Muscle of leg (tissue), 11 donors: ENCODE data around the gene TMEM144. TPM values are rescaled to one million over a fixed set of nuclear protein-coding genes. Genes with fewer than 3 reads are reported as not detected.
"Not testable (repeated sequence)": the region's sequence is repeated elsewhere in the genome, so short reads cannot be mapped to it uniquely, and the experiment has no call there.

ENCODE experiments used
- DNase-seq: peaks from one replicate; pipeline ENCODE4 v3.0.0; 2013
- H3K27ac ChIP-seq: one replicate; pipeline ENCODE4 v1.5.1; 2013; ENCODE audit warnings: mild to moderate bottlenecking, low read length, control low read depth
- H3K27me3 ChIP-seq: one replicate; pipeline ENCODE4 v1.6.1; 2013; ENCODE audit warnings: low read length; ENCODE audit not compliant: control insufficient read depth, insufficient read depth
- H3K36me3 ChIP-seq: one replicate; pipeline ENCODE4 v1.6.1; 2013; ENCODE audit warnings: low read length; ENCODE audit not compliant: control insufficient read depth, insufficient read depth
- H3K4me1 ChIP-seq: one replicate; pipeline ENCODE4 v1.6.1; 2013; ENCODE audit warnings: low read length; ENCODE audit not compliant: control insufficient read depth, insufficient read depth
- H3K4me3 ChIP-seq: one replicate; pipeline ENCODE4 v1.5.1; 2013; ENCODE audit warnings: low read length, control low read depth
- H3K9me3 ChIP-seq: replicated peaks from 2 replicates; pipeline ENCODE4 v1.6.1; 2013; ENCODE audit warnings: low read depth, low read length; ENCODE audit not compliant: control insufficient read depth
- WGBS: methylation state at CpG from one replicate; pipeline ENCODE4 v1.1.5; 2013; ENCODE audit warnings: missing lambda C conversion rate; ENCODE audit not compliant: insufficient coverage; 5-methylcytosine and 5-hydroxymethylcytosine counted together
- polyA plus RNA-seq, 8 donors: library from polyadenylated mRNA; unstranded; fragments of 120-200 nt; gene quantifications; one replicate each; pipeline versions ENCODE4 v1.2.1 to v1.2.3, GENCODE V29; 2013; ENCODE audit warnings: inconsistent platforms in 1 of 8, low replicate concordance in 1 of 8; ENCODE audit not compliant: insufficient read length in 8 of 8, insufficient read depth in 1 of 8
- total RNA-seq: library from RNA; stranded (reverse); fragments of 120-200 nt; gene quantifications from one replicate; pipeline ENCODE4 v1.2.4, GENCODE V29; 2013

Gene TMEM144
- total and polyA plus RNA-seq, 9 donors = 1.2 to 6.1 (median 2.3) TPM

DNA sequence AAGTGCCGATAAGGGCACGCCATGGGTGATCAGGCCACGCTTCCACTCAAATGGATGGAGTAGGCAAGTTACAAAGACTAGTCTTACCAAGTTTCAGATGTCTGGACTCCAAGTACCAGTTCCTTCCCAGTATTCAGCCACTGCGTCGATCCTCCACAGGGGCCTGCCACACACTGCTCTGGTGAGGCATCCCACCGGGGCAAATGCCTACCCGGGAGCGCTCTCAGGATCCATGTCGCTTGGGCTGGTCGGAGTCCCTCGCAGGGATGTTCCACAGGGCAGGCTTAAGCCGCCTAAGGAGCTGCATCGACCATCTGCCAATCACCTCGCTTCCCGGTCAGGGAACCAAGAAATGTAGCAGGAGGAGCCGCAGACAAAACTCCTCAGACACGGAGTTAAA lies 18.1 kb downstream of the TMEM144 start:
- not testable (repeated sequence) for H3K27ac ChIP-seq, H3K4me1 ChIP-seq, H3K27me3 ChIP-seq, H3K9me3 ChIP-seq, DNase-seq, H3K36me3 ChIP-seq, H3K4me3 ChIP-seq
- WGBS = 94% methylated on average over 15 of the region's 17 CpGs

GRCh38 chr4:158229768-158230167 lies 19.5 kb downstream of the TMEM144 start:
- Histone ChIP-seq H3K4me3 (no peak overlapping the region), H3K27me3 (no peaks in the 10 kb centered on the region), H3K4me1 (no peaks in the 10 kb centered on the region), H3K27ac (no peak overlapping the region), H3K9me3 (no peaks in the 10 kb centered on the region), H3K36me3 (no peaks in the 10 kb centered on the region)
- 79% methylated on average over 4 of the region's 5 CpGs for WGBS
- no peak for DNase-seq

DNA sequence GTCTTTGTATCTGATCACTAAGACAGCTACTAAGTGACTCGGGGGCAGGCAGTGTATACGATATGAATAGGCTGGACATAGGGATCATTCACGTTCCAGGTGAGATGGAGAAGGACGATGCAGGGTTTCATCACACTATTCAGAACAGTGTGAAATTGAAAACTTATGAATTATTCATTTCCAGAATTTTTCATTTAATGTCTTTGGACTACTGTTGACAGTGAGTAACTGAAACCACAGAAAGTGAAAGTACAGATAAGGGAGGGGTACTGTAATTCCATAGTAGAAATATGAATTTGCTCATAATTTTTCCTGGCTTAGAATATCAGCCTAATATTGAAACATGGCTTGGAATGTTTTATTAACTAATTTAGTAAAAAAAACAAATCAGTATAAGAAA lies 24.4 kb downstream of the TMEM144 start:
- Histone ChIP-seq H3K4me1 (no peaks in the 10 kb centered on the region), H3K27ac (no peak overlapping the region), H3K27me3 (no peaks in the 10 kb centered on the region), H3K9me3 (no peaks in the 10 kb centered on the region), H3K4me3 (no peak overlapping the region), H3K36me3 (no peaks in the 10 kb centered on the region)
- no CpG with 5 or more reads among the region's 4 CpGs for WGBS
- no peak for DNase-seq

GRCh38 chr4:158236304-158237030 lies 26.2 kb downstream of the TMEM144 start:
- H3K9me3 ChIP-seq = no peaks in the 10 kb centered on the region
- no CpG with 5 or more reads among the region's 9 CpGs for WGBS
- H3K36me3 ChIP-seq = no peaks in the 10 kb centered on the region
- no peak overlapping the region for H3K4me3 ChIP-seq
- H3K4me1 ChIP-seq = no peaks in the 10 kb centered on the region
- H3K27ac ChIP-seq = no peak overlapping the region
- DNase-seq = no peak
- no peaks in the 10 kb centered on the region for H3K27me3 ChIP-seq

- H3K9me3 ChIP-seq = no peaks in the 10 kb centered on the region
- H3K4me3 ChIP-seq = no peak overlapping the region
- no peaks in the 10 kb centered on the region for H3K36me3 ChIP-seq
- no CpG with 5 or more reads among the region's 1 CpG for WGBS
- H3K27me3 ChIP-seq = no peaks in the 10 kb centered on the region
- H3K27ac ChIP-seq = no peak overlapping the region
- no peak for DNase-seq
- no peaks in the 10 kb centered on the region for H3K4me1 ChIP-seq
Measured at GRCh38 chr4:158238575-158238974, 28.3 kb downstream of the TMEM144 start.

GRCh38 chr4:158239196-158239595 lies 28.9 kb downstream of the TMEM144 start:
- Histone ChIP-seq H3K27me3 (no peaks in the 10 kb centered on the region), H3K4me1 (no peaks in the 10 kb centered on the region), H3K4me3 (no peak overlapping the region), H3K27ac (no peak overlapping the region), H3K9me3 (no peaks in the 10 kb centered on the region), H3K36me3 (no peaks in the 10 kb centered on the region)
- 85% methylated on average over 2 of the region's 2 CpGs for WGBS
- no peak for DNase-seq

- H3K36me3 ChIP-seq = no peaks in the 10 kb centered on the region
- H3K4me3 ChIP-seq = no peak overlapping the region
- no peaks in the 10 kb centered on the region for H3K9me3 ChIP-seq
- no peak overlapping the region for H3K27ac ChIP-seq
- no peaks in the 10 kb centered on the region for H3K4me1 ChIP-seq
- no peaks in the 10 kb centered on the region for H3K27me3 ChIP-seq
- no peak for DNase-seq
Measured at GRCh38 chr4:158243071-158243470, 32.8 kb downstream of the TMEM144 start.

GRCh38 chr4:158250321-158250720 lies 40.0 kb downstream of the TMEM144 start:
- no peaks in the 10 kb centered on the region for H3K9me3 ChIP-seq
- H3K27me3 ChIP-seq = no peaks in the 10 kb centered on the region
- DNase-seq = peak; percentile 56
- no peak overlapping the region for H3K27ac ChIP-seq
- no peak overlapping the region for H3K4me3 ChIP-seq
- no CpG with 5 or more reads among the region's 2 CpGs for WGBS
- H3K4me1 ChIP-seq = no peaks in the 10 kb centered on the region
- H3K36me3 ChIP-seq = no peaks in the 10 kb centered on the region

DNA sequence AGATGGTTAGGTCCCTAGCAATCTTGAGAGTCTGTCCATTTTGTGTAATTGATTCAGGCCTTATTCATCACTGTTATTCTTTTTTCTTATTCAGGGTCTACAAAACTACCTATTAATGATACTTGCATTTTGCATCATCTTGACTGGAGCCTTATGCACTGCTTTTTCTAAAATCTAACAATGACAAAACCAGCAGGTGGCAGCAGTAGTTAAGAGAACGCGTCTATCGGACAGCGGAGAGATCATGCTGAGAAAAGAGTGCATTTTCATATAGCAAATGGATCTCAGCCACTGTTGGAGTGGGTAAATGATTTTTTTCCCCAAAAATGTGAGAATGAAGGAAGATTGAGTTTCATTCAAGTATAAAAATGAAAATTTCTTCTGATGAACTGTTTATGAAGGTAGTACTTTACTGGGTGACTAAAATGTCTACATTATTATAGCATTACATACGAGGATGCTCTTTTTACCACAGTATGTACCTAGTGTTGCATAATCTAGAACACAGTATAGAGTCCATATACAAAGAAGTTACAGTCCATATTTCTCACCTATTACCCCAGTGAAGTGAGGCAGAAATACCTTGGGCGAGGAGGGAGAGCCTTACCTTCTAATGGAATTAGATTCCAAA lies 43.2 kb downstream of the TMEM144 start:
- Histone ChIP-seq H3K9me3 (no peaks in the 10 kb centered on the region), H3K27me3 (no peaks in the 10 kb centered on the region), H3K4me1 (no peaks in the 10 kb centered on the region), H3K4me3 (no peak overlapping the region), H3K27ac (no peak overlapping the region), H3K36me3 (no peaks in the 10 kb centered on the region)
- peak; percentile 85 for DNase-seq
- WGBS = no CpG with 5 or more reads among the region's 6 CpGs

DNA sequence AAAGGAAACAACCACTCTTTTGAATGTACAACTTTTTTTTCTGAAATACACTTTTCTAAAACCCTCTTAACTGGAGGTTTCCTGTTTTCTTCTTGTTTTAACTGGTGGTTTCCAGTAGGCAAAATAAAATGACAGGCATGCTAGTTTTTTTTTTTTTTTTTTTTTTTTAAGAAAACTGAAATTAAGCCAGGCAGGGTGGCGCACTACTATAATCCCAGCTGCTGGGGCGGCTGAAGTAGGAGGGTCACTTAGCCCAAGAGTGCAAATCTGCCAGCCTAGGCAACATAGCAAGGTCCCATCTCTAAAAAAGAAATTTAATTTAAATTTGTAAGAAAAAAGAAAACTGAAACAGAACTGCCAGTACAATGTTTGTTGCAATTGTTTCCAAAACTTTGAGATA lies 44.0 kb downstream of the TMEM144 start:
- DNase-seq = no peak
- H3K27ac ChIP-seq = no peak overlapping the region
- no peaks in the 10 kb centered on the region for H3K9me3 ChIP-seq
- H3K4me3 ChIP-seq = no peak overlapping the region
- no peaks in the 10 kb centered on the region for H3K4me1 ChIP-seq
- no peaks in the 10 kb centered on the region for H3K27me3 ChIP-seq
- no CpG with 5 or more reads among the region's 2 CpGs for WGBS
- H3K36me3 ChIP-seq = no peaks in the 10 kb centered on the region
